ENCODE measurements around the gene OR2AP1. TPM values are rescaled to one million over a fixed set of nuclear protein-coding genes. Genes with fewer than 3 reads are reported as not detected.

The OR2AP1 gene
- total RNA-seq, 1 experiment from 2014 or later = not detected

- DNase-seq (ENCODE audit: low spot score) (no peak), ATAC-seq (no peak)
- peaks cover 15% of the 10 kb centered on the region for H3K27me3 Mint-ChIP-seq (ENCODE audit: low read depth)
- CTCF ChIA-PET = no interaction called here
- peaks cover 36% of the 10 kb centered on the region for H3K9me3 Mint-ChIP-seq
- H3K4me3 Mint-ChIP-seq = no peak overlapping the region
- no peak for TF ChIP-seq FOXJ3 (CRISPR knock-in tag; IDR thresholded peaks at IDR 0.05; ENCODE audit: borderline replicate concordance)
- TF ChIP-seq MYBL2 (CRISPR knock-in tag; IDR thresholded peaks at IDR 0.05) = no peak
- no peak for TF ChIP-seq E2F5 (CRISPR knock-in tag; IDR thresholded peaks at IDR 0.05)
- no peak for TF ChIP-seq ATF1 (CRISPR knock-in tag; IDR thresholded peaks at IDR 0.05)
- no peak for TF ChIP-seq CDX4 (CRISPR knock-in tag; IDR thresholded peaks at IDR 0.05; ENCODE audit: borderline replicate concordance)
- TF ChIP-seq TP53 (CRISPR knock-in tag; IDR thresholded peaks at IDR 0.05) = no peak
- TF ChIP-seq KAT7 (CRISPR knock-in tag; IDR thresholded peaks at IDR 0.05; ENCODE audit: borderline replicate concordance) = no peak
- TF ChIP-seq ZNF317 (CRISPR knock-in tag; IDR thresholded peaks at IDR 0.05; ENCODE audit: borderline replicate concordance, low read depth) = no peak
- no peak overlapping the region for H3K27ac Mint-ChIP-seq
- 0 out of 2 replicates have a peak, but pooled peaks cover 3% of the 10 kb centered on the region for H3K4me1 Mint-ChIP-seq
- H3K36me3 Mint-ChIP-seq = peaks cover 10% of the 10 kb centered on the region; the same call in 1 of the 2 replicates
- POLR2A ChIA-PET = no interaction called here
These were observed 38.3 kb downstream of the OR2AP1 start for GRCh38 chr12:55610598-55610997.

GRCh38 chr12:55612646-55613045, 40.4 kb downstream of the OR2AP1 start:
- Mint-ChIP-seq H3K4me1 (0 out of 2 replicates have a peak, but pooled peaks cover 3% of the 10 kb centered on the region), H3K36me3 (peaks cover 29% of the 10 kb centered on the region), H3K9me3 (peaks cover 53% of the 10 kb centered on the region), H3K4me3 (no peak overlapping the region), H3K27me3 (ENCODE audit: low read depth) (peaks cover 16% of the 10 kb centered on the region), H3K27ac (no peak overlapping the region)
- DNase-seq (ENCODE audit: low spot score) (no peak), ATAC-seq (no peak)
- CTCF ChIA-PET = interaction anchor here (1.3 kb wide), 1 partner anchor 44 kb away, joined by 3 read pairs; no protein-coding TSS in a partner anchor
- POLR2A ChIA-PET = no interaction called here
- TF ChIP-seq E2F1 (CRISPR knock-in tag; IDR thresholded peaks at IDR 0.05) (no peak), ZNF532 (CRISPR knock-in tag; IDR thresholded peaks at IDR 0.05; ENCODE audit: borderline replicate concordance) (no peak), SP1 (CRISPR knock-in tag; conservative IDR thresholded peaks at IDR 0.05) (no peak), PREB (CRISPR knock-in tag; IDR thresholded peaks at IDR 0.05; ENCODE audit: borderline replicate concordance) (no peak), MLX (CRISPR knock-in tag; IDR thresholded peaks at IDR 0.05) (no peak), PRDM15 (CRISPR knock-in tag; IDR thresholded peaks at IDR 0.05) (no peak), TEAD4 (CRISPR knock-in tag; IDR thresholded peaks at IDR 0.05) (no peak), ZNF219 (CRISPR knock-in tag; IDR thresholded peaks at IDR 0.05; ENCODE audit: borderline replicate concordance) (no peak), ZNF512 (CRISPR knock-in tag; IDR thresholded peaks at IDR 0.05; ENCODE audit: borderline replicate concordance) (no peak), ZNF671 (CRISPR knock-in tag; IDR thresholded peaks at IDR 0.05) (no peak)

All from WTC11 (cell line).